GM18517 (cell line): ENCODE data around the gene KRR1.
"Not testable (repeated sequence)": the region's sequence is repeated elsewhere in the genome, so short reads cannot be mapped to it uniquely, and the experiment has no call there.

Experiments
- ATAC-seq: cut with Tn5 transposase; IDR thresholded peaks from one replicate; pipeline ENCODE4 v1.9.1; 2021; ENCODE audit warnings: mild to moderate bottlenecking, moderate library complexity; ENCODE audit not compliant: unreplicated experiment

Gene KRR1

GRCh38 chr12:75526655-75527511 is 15.5 kb upstream of the KRR1 start:
- peak; percentile 95 for ATAC-seq

- ATAC-seq, result no peak
Observed at GRCh38 chr12:75525263-75525662, 13.9 kb upstream of the KRR1 start.

GRCh38 chr12:75522124-75522523 is 10.7 kb upstream of the KRR1 start:
- ATAC-seq, result not testable (repeated sequence)

GRCh38 chr12:75521224-75521623 is 9.8 kb upstream of the KRR1 start:
- not testable (repeated sequence) for ATAC-seq

- no peak for ATAC-seq
Observed at GRCh38 chr12:75509621-75510020, 1.8 kb downstream of the KRR1 start.

GRCh38 chr12:75508159-75508558 is 3.2 kb downstream of the KRR1 start:
- no peak for ATAC-seq

- ATAC-seq, result no peak
Observed at GRCh38 chr12:75507086-75507485, 4.3 kb downstream of the KRR1 start.

- peak; percentile 43 for ATAC-seq
Observed at GRCh38 chr12:75505706-75506312, 5.6 kb downstream of the KRR1 start.

GRCh38 chr12:75503866-75504265 is 7.5 kb downstream of the KRR1 start:
- ATAC-seq, result no peak

- ATAC-seq, result no peak
Observed at GRCh38 chr12:75503459-75503858, 8.0 kb downstream of the KRR1 start.

GRCh38 chr12:75491169-75491568 is 20.2 kb downstream of the KRR1 start:
- ATAC-seq, result no peak

GRCh38 chr12:75489613-75490210 is 21.7 kb downstream of the KRR1 start:
- no peak for ATAC-seq

GRCh38 chr12:75489187-75489586 is 22.2 kb downstream of the KRR1 start:
- no peak for ATAC-seq

GRCh38 chr12:75488553-75488952 is 22.9 kb downstream of the KRR1 start:
- no peak for ATAC-seq

- ATAC-seq, result no peak
Observed at GRCh38 chr12:75487308-75487707, 24.1 kb downstream of the KRR1 start.

- not testable (repeated sequence) for ATAC-seq
Observed at GRCh38 chr12:75484450-75484849, 27.0 kb downstream of the KRR1 start.

- ATAC-seq, result no peak
Observed at GRCh38 chr12:75483431-75483830, 28.0 kb downstream of the KRR1 start.

- peak; percentile 27 for ATAC-seq
Observed at GRCh38 chr12:75482646-75483045, 28.8 kb downstream of the KRR1 start.

GRCh38 chr12:75481774-75482173 is 29.6 kb downstream of the KRR1 start:
- ATAC-seq, result no peak

GRCh38 chr12:75481013-75481705 is 30.2 kb downstream of the KRR1 start:
- peak; percentile 25 for ATAC-seq

- peak; percentile 88 for ATAC-seq
Observed at GRCh38 chr12:75480469-75480949, 30.9 kb downstream of the KRR1 start, which contains the start of gene GLIPR1. TSS of gene GLIPR1 (plus strand) at chr12:75480755. CDS start at chr12:75480881, 126 bp downstream.
